ENCODE data around the gene PITPNB.

The PITPNB gene

DNA sequence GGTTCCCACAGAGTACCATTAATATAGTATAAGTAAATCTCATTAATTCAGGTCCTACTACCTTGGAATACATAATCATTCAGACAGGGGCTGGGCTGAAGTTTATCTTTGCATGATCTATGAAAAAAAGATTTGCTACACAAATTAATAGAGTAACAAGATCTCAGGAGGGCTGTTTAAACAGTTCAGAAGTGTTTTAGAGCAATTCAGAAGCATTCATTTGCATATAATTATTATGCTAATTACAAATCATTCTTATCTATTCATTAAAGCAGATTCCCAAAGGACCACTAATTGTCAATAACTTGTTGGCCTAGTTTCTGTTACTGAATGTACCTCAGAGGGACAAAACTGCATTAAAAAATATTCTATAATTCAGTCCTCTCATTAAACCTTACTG lies 40.5 kb downstream of the PITPNB start:
- DNase-seq, result no peak

GRCh38 chr22:27877501-27877900 lies 41.6 kb downstream of the PITPNB start:
- DNase-seq, result no peak

DNA sequence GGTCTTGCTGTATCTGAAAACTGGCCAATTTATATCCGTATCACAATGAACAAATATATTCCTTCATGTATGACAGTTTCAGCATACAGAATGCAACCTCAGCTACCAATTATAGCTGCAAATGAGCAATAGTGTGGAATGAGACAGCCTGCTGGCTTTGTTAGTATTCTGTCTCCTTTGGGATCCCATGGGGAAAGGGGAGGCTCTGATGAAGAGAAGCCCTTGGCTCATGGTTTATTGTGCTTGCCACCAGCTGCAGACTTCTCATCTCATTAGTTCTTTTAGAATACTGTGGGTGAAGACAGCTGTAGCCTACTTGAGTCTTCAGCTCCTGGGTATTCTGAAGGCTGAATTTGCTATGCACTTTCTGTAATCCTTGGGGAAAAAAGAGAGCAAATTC lies 42.4 kb downstream of the PITPNB start:
- DNase-seq, result no peak

- DNase-seq, result no peak
These were observed 43.1 kb downstream of the PITPNB start for GRCh38 chr22:27875951-27876350.

GRCh38 chr22:27874764-27875163 lies 44.3 kb downstream of the PITPNB start:
- no peak for DNase-seq

DNA sequence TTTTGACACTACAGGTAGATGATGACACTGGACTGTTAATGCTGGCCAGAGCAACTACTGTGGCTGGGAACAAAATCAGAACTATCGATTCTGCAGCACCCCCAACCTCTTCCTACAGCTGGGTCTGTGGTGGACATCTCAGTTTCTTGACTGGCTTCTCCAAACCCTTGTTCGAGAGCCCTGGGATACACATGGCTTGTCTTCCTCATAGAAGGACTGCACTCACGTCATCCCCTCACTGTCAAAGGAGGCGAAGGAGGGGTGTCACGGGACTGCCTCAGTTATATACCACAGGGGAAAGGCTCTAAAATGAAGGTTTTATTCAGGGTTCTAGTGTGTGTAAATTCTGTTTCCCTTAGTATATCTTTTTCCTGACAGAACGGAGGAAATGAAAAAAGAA lies 44.9 kb downstream of the PITPNB start:
- DNase-seq, result no peak

GRCh38 chr22:27873472-27873871 lies 45.6 kb downstream of the PITPNB start:
- DNase-seq, result no peak

GRCh38 chr22:27872488-27872887 lies 46.6 kb downstream of the PITPNB start:
- no peak for DNase-seq

GRCh38 chr22:27871306-27872014 lies 47.6 kb downstream of the PITPNB start:
- no peak for DNase-seq

GRCh38 chr22:27870234-27871191 lies 48.5 kb downstream of the PITPNB start:
- DNase-seq, result no peak

DNA sequence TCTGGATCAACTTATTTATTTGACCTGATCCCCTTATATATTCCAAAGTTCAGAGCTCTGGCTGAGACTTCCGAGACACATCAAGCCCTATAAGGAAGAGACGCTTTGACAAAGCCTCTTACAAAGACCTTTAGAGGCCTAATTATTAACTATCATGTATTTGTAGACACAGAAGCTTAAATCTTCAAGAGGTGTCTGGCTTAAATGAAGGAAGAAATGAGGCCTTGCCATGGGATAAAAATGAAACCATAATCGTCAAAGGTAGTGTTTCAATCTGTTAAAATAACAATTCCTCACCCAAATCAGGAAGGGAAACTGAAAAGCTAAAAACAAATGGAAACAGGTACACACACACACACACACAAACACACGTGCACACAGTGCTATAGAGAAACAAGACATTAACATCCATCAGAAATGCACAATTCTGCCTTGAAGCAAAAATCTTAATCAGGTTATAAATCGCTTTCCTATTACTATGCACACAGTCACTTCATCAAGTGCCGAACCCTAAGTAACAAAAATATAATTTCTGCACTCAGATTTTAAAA lies 50.2 kb downstream of the PITPNB start:
- DNase-seq, result no peak

- no peak for DNase-seq
These were observed 50.9 kb downstream of the PITPNB start for GRCh38 chr22:27867953-27868731.

GRCh38 chr22:27867085-27867952 lies 51.7 kb downstream of the PITPNB start:
- no peak for DNase-seq

DNA sequence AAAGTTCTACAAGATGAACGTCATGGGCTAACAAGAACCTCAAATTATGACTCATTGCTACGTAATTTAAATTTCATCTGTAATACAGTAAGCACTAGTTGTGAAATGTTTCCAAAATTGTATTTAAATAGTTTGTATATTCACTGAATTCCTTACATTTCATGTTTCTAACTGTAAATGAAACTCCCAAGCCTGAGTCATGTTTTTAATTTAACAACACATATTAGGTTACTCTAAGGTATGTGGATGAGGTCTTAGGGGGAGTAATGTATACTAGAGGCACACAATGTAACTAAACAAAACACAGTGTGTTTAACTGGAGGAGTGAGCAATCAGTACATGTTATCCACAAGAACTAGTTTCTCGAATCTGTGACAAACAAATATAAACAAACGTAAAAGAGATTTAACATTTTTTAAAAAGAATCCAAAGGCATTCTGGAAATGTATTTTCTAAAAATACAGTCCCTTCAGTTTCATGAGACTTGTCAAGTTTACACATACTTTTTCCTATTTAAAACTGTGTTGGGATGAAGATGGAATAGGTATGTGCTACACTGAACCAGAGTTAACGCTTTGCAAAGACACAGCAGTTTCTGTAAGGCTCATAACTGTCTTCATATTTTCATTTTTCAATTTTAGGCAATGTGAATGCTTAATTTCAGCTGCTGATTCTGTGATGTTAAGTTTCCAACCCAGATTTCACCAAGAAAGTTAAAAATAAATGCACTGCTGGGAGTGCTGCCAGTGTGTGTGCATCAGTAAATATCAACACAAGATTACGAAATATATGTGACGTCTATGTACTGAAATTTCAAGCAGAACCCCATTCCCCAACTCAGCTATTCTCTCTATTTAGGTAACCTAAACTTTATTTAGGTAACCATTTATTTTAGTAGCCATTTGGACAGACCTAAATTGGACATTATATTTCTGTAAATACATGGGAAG lies 52.6 kb downstream of the PITPNB start:
- no peak for DNase-seq

- no peak for DNase-seq
These were observed 53.6 kb downstream of the PITPNB start for GRCh38 chr22:27865496-27865895.

DNA sequence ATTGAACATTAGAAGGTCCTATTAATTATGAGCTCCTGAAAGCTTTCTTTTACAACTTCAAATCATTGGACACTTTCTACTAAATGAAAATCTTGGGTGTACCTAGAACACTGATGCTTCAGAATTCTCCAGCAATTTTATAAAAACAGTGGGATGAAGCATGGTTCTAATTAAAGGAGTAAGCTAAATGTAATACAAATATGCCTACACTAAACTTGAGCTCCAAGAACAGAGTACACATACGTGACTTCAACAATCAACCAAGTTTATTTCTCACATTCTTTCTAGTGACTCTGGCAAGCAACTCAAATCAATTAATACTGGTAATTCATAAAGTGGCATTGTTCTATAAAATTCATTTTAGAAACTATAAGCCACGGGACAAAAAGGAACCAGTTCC lies 55.5 kb downstream of the PITPNB start:
- DNase-seq, result no peak

GRCh38 chr22:27863001-27863400 lies 56.1 kb downstream of the PITPNB start:
- no peak for DNase-seq

- no peak for DNase-seq
These were observed 59.7 kb downstream of the PITPNB start for GRCh38 chr22:27859336-27859735.

DNA sequence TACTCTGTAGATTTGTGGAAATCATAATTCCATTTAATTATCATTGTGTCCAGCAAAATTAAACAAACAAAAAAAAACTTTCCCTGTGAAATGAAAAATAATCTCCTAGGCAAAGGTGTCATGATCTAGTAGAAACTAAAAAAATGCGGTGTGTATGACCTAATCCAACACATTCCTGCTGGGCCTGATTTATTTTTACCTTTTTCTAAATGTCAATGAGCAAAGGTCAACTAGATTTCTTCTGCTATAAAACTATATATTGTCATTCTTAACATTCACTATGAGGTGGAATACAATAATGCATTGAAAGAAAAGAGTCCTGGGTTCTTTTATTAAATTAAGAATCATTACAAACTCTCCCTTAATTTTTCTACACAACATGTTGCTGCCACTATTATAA lies 60.4 kb downstream of the PITPNB start:
- no peak for DNase-seq

- no peak for DNase-seq
These were observed 61.6 kb downstream of the PITPNB start for GRCh38 chr22:27857443-27857842.

- DNase-seq, result no peak
These were observed 62.7 kb downstream of the PITPNB start for GRCh38 chr22:27856386-27856785.
